MM.1S (cell line): ENCODE measurements around the gene PDE4DIP.
"Not testable (repeated sequence)": the region's sequence is repeated elsewhere in the genome, so short reads cannot be mapped to it uniquely, and the experiment has no call there.

Experiments used
- CTCF ChIP-seq: fragments of 300-600 bp; sonication (generic); IDR thresholded peaks from 2 replicates; pipeline ENCODE4 v1.5.1; 2016; ENCODE audit warnings: antibody characterized with exemption, low read length, mixed read lengths
- EZH2 ChIP-seq: fragments of 300-600 bp; sonication (generic); optimal IDR thresholded peaks from 2 replicates; pipeline ENCODE3; 2017; ENCODE audit warnings: low read depth, mild to moderate bottlenecking, antibody characterized with exemption, low read length, mixed read lengths

- not testable (repeated sequence) for TF ChIP-seq CTCF, EZH2
Observed at GRCh38 chr1:148889267-148890074, 45.2 kb downstream of the PDE4DIP start.
